Spleen (tissue), 11 donors: ENCODE results near the gene DNAJC4. TPM values are rescaled to one million over a fixed set of nuclear protein-coding genes. Genes with fewer than 3 reads are reported as not detected.

Experiments used
- DNase-seq: peaks from one replicate; pipeline ENCODE4 v3.0.0-alpha.2; 2020
- H3K27ac ChIP-seq, 8 donors: fragments of 200-600 bp; sonication (generic) in 7 of 8; 1 replicate in 4 of 8; 2 replicates in 4 of 8; pipeline versions ENCODE4 v1.5.0 to v1.8.0; 2016 to 2021; ENCODE audit warnings: inconsistent platforms in 4 of 8, mild to moderate bottlenecking in 4 of 8, moderate library complexity in 1 of 8
- H3K27me3 ChIP-seq, 7 donors: fragments of 200-600 bp; sonication (generic) in 6 of 7; replicated peaks in 1 of 7; 1 replicate in 4 of 7; 2 replicates in 3 of 7; pipeline versions ENCODE4 v1.5.0 to v1.8.0; 2016 to 2021; ENCODE audit warnings: inconsistent platforms in 3 of 7, mild to moderate bottlenecking in 1 of 7
- H3K36me3 ChIP-seq, 6 donors: fragments of 200-600 bp; sonication (generic) in 5 of 6; 1 replicate in 4 of 6; 2 replicates in 2 of 6; pipeline versions ENCODE4 v1.5.0 to v1.8.0; 2016 to 2021; ENCODE audit warnings: inconsistent platforms in 2 of 6
- H3K4me1 ChIP-seq, 6 donors: fragments of 200-600 bp; sonication (generic) in 5 of 6; 1 replicate in 3 of 6; 2 replicates in 3 of 6; pipeline versions ENCODE4 v1.5.0 to v1.8.0; 2016 to 2021; ENCODE audit warnings: inconsistent platforms in 3 of 6
- H3K4me3 ChIP-seq, 8 donors: fragments of 200-600 bp; sonication (generic) in 7 of 8; 1 replicate in 4 of 8; 2 replicates in 4 of 8; pipeline versions ENCODE4 v1.5.0 to v1.8.0; 2016 to 2021; ENCODE audit warnings: inconsistent platforms in 4 of 8, mild to moderate bottlenecking in 4 of 8, moderate library complexity in 2 of 8
- H3K9me3 ChIP-seq, 8 donors: fragments of 200-600 bp; sonication (generic) in 7 of 8; 1 replicate in 4 of 8; 2 replicates in 4 of 8; pipeline versions ENCODE4 v1.5.0 to v1.8.0; 2016 to 2021; ENCODE audit warnings: inconsistent platforms in 4 of 8
- POLR2A ChIP-seq, 3 donors: fragments of 450-650 bp; IDR thresholded peaks; one replicate each; pipeline ENCODE4 v1.5.1; 2017; ENCODE audit warnings: antibody characterized with exemption in 3 of 3, mild to moderate bottlenecking in 1 of 3
- POLR2AphosphoS5 ChIP-seq, 3 donors: sonication (generic); formaldehyde crosslinking; IDR thresholded peaks; one replicate each; pipeline ENCODE4 v1.5.1; 2017; ENCODE audit warnings: antibody characterized with exemption in 3 of 3
- WGBS, 5 donors: extraction: QIAGEN DNeasy Blood & Tissue Kit in 3 of 5; methylation state at CpG; one replicate each; pipeline versions ENCODE4 v1.1.5 to v1.1.7; 2013 to 2018; 5-methylcytosine and 5-hydroxymethylcytosine counted together
- intact Hi-C: fragments of 100-400 bp; cut with DNase I; formaldehyde crosslinking; loops from one replicate; pipeline ENCODE4 v1.15.0; 2023; ENCODE audit warnings: low total_unique reads
- polyA plus RNA-seq, 3 donors: library from polyadenylated mRNA; stranded (reverse); fragments of 200-250 nt; gene quantifications; one replicate each; pipeline ENCODE4 v1.2.1, GENCODE V29; 2013
- total RNA-seq, 7 donors: library from RNA; depleted of rRNA in 3 of 7; stranded (reverse); fragments of >200 nt in 3 of 7; fragmentation: NEBNext Ultra II Directional in 4 of 7; extraction: Animal tissue kit (Norgen Biotek cat#: 25700) in 4 of 7; gene quantifications; one replicate each; pipeline versions ENCODE4 v1.1.0 to v1.2.1, GENCODE V29; 2016 to 2021
- TF ChIP-seq, protein P1 (sequence below), 11 experiments: fragments of 200-600 bp in 7 of 11; fragments of 450-650 bp in 4 of 11; sonication (generic) in 4 of 11; IDR thresholded peaks in 8 of 11; conservative IDR thresholded peaks in 3 of 11; 1 replicate in 7 of 11; 2 replicates in 4 of 11; pipeline versions ENCODE4 v1.4.0 to v1.8.0; 2016 to 2021; ENCODE audit warnings: antibody characterized with exemption in 11 of 11, inconsistent platforms in 4 of 11, mild to moderate bottlenecking in 1 of 11
- donor health status: healthy with polysubstance abuse.
- donor health status: DM: no; HTN: no; CAD: no; lungs with moderate emphysema.
- donor health status: DM: no; HTN: no; CAD: no.
- donor health status: Bipolar disorder and iron deficiency.
- donor health status: healthy.
- donor health status: DM: no; HTN: no; CAD: no.
- donor health status: DM: yes; HTN: yes; CAD: no.

Gene DNAJC4
- total and polyA plus RNA-seq, 10 donors, result 28.0 to 113 (median 54.2) TPM

GRCh38 chr11:64186492-64187165 lies 43.7 kb upstream of the DNAJC4 start:
- no peaks in the 10 kb centered on the region for H3K9me3 ChIP-seq
- H3K27ac ChIP-seq, result no peak overlapping the region
- WGBS, 5 donors, result 1% methylated on average over 23 to 48 of the region's 48 CpGs
- H3K27me3 ChIP-seq, result no peaks in the 10 kb centered on the region
- no peak overlapping the region for H3K4me3 ChIP-seq
- DNase-seq, result no peak
- peaks cover 28 to 44% (median 36%) of the 10 kb centered on the region in 6 donors for H3K4me1 ChIP-seq
- intact Hi-C loops, result no loop called here
- TF ChIP-seq, protein P1, sequence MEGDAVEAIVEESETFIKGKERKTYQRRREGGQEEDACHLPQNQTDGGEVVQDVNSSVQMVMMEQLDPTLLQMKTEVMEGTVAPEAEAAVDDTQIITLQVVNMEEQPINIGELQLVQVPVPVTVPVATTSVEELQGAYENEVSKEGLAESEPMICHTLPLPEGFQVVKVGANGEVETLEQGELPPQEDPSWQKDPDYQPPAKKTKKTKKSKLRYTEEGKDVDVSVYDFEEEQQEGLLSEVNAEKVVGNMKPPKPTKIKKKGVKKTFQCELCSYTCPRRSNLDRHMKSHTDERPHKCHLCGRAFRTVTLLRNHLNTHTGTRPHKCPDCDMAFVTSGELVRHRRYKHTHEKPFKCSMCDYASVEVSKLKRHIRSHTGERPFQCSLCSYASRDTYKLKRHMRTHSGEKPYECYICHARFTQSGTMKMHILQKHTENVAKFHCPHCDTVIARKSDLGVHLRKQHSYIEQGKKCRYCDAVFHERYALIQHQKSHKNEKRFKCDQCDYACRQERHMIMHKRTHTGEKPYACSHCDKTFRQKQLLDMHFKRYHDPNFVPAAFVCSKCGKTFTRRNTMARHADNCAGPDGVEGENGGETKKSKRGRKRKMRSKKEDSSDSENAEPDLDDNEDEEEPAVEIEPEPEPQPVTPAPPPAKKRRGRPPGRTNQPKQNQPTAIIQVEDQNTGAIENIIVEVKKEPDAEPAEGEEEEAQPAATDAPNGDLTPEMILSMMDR (IDR thresholded peaks at IDR 0.05 in 8 of 11, conservative IDR thresholded peaks at IDR 0.05 in 3 of 11), result no peak
- TF ChIP-seq POLR2AphosphoS5 (IDR thresholded peaks at IDR 0.05) (no peak), POLR2A (IDR thresholded peaks at IDR 0.05) (no peak)
- peaks cover 0 to 31% (median 0%) of the 10 kb centered on the region in 6 donors for H3K36me3 ChIP-seq

GRCh38 chr11:64192434-64192833 lies 37.9 kb upstream of the DNAJC4 start:
- no peaks in the 10 kb centered on the region for H3K9me3 ChIP-seq
- intact Hi-C loops, result no loop called here
- peaks cover 6 to 88% (median 48%) of the 10 kb centered on the region in 6 donors for H3K36me3 ChIP-seq
- TF ChIP-seq, protein P1 (IDR thresholded peaks at IDR 0.05 in 8 of 11, conservative IDR thresholded peaks at IDR 0.05 in 3 of 11), result no peak
- TF ChIP-seq POLR2A (IDR thresholded peaks at IDR 0.05) (no peak), POLR2AphosphoS5 (IDR thresholded peaks at IDR 0.05) (no peak)
- no peak overlapping the region for H3K4me3 ChIP-seq
- WGBS, 5 donors, result 76 to 89% (median 85%) methylated on average over 5 of the region's 5 CpGs
- DNase-seq, result no peak
- H3K27me3 ChIP-seq, result no peaks in the 10 kb centered on the region
- no peak overlapping the region for H3K27ac ChIP-seq
- H3K4me1 ChIP-seq, result peaks cover 0 to 25% (median 3%) of the 10 kb centered on the region in 6 donors

- Histone ChIP-seq H3K27ac (no peak overlapping the region), H3K27me3 (no peaks in the 10 kb centered on the region), H3K36me3 (peaks cover 6 to 99% (median 89%) of the 10 kb centered on the region in 6 donors), H3K4me3 (no peak overlapping the region), H3K4me1 (no peaks in the 10 kb centered on the region), H3K9me3 (no peaks in the 10 kb centered on the region)
- TF ChIP-seq POLR2AphosphoS5 (IDR thresholded peaks at IDR 0.05) (no peak), POLR2A (IDR thresholded peaks at IDR 0.05) (no peak)
- TF ChIP-seq, protein P1 (IDR thresholded peaks at IDR 0.05 in 8 of 11, conservative IDR thresholded peaks at IDR 0.05 in 3 of 11), result no peak
- no peak for DNase-seq
- intact Hi-C loops, result no loop called here
- WGBS, 5 donors, result 79 to 85% (median 80%) methylated on average over 9 of the region's 9 CpGs
Observed at GRCh38 chr11:64196626-64197025, 33.7 kb upstream of the DNAJC4 start.

GRCh38 chr11:64198511-64198910 lies 31.8 kb upstream of the DNAJC4 start:
- Histone ChIP-seq H3K36me3 (peaks cover 6 to 100% (median 98%) of the 10 kb centered on the region in 6 donors), H3K9me3 (no peaks in the 10 kb centered on the region), H3K4me3 (no peak overlapping the region), H3K27me3 (no peaks in the 10 kb centered on the region), H3K27ac (peak overlapping the region in 2 of 8 donors; percentile 11 to 15), H3K4me1 (no peaks in the 10 kb centered on the region)
- TF ChIP-seq POLR2AphosphoS5 (IDR thresholded peaks at IDR 0.05) (no peak), POLR2A (IDR thresholded peaks at IDR 0.05) (no peak)
- TF ChIP-seq, protein P1 (IDR thresholded peaks at IDR 0.05 in 8 of 11, conservative IDR thresholded peaks at IDR 0.05 in 3 of 11), result no peak
- intact Hi-C loops, result no loop called here
- WGBS, 5 donors, result 87 to 91% (median 90%) methylated on average over 2 of the region's 2 CpGs
- no peak for DNase-seq
